HUDEP-2 (cell line): ENCODE measurements around the gene GFRA3.
"Not testable (repeated sequence)": the region's sequence is repeated elsewhere in the genome, so short reads cannot be mapped to it uniquely, and the experiment has no call there.

Experiments
- DNase-seq, 76 experiments: peaks; one replicate each; lab custom pipeline; 2025; ENCODE audit not compliant: unreplicated experiment in 76 of 76; lab: John Stamatoyannopoulos, UW

Gene GFRA3

GRCh38 chr5:138247800-138248199, 26.6 kb downstream of the GFRA3 start:
- not testable (repeated sequence) for DNase-seq

- DNase-seq = no peak
Observed at GRCh38 chr5:138246822-138247221, 27.6 kb downstream of the GFRA3 start.

GRCh38 chr5:138246334-138246733, 28.1 kb downstream of the GFRA3 start:
- DNase-seq = no peak

- no peak for DNase-seq
Observed at GRCh38 chr5:138245717-138246116, 28.7 kb downstream of the GFRA3 start.

- no peak for DNase-seq
Observed at GRCh38 chr5:138243794-138244193, 30.6 kb downstream of the GFRA3 start.

GRCh38 chr5:138241688-138242571, 32.5 kb downstream of the GFRA3 start:
- peak in 23 of 76 experiments; percentile 5 to 38 (median 17) for DNase-seq

- DNase-seq = no peak
Observed at GRCh38 chr5:138240650-138241385, 33.6 kb downstream of the GFRA3 start.

- DNase-seq = no peak
Observed at GRCh38 chr5:138238034-138238433, 36.4 kb downstream of the GFRA3 start.

GRCh38 chr5:138234651-138235050, 39.8 kb downstream of the GFRA3 start:
- DNase-seq = no peak

GRCh38 chr5:138233280-138233679, 41.1 kb downstream of the GFRA3 start:
- DNase-seq = no peak

GRCh38 chr5:138230981-138231589, 43.3 kb downstream of the GFRA3 start:
- no peak for DNase-seq

GRCh38 chr5:138230261-138230660, 44.2 kb downstream of the GFRA3 start:
- no peak for DNase-seq

- no peak for DNase-seq
Observed at GRCh38 chr5:138229387-138229786, 45.0 kb downstream of the GFRA3 start.

- DNase-seq = no peak
Observed at GRCh38 chr5:138226910-138227309, 47.5 kb downstream of the GFRA3 start.

- DNase-seq = no peak
Observed at GRCh38 chr5:138224712-138225111, 49.7 kb downstream of the GFRA3 start.

- no peak for DNase-seq
Observed at GRCh38 chr5:138223532-138223931, 50.9 kb downstream of the GFRA3 start.

- no peak for DNase-seq
Observed at GRCh38 chr5:138216799-138217198, 57.6 kb downstream of the GFRA3 start.

GRCh38 chr5:138213161-138214029, 61.0 kb downstream of the GFRA3 start, which contains the start of gene CDC23:
Gene CDC23 (minus strand): TSS chr5:138213323. CDS start chr5:138213312, 11 bp downstream.
- peak; percentile 20 to 97 (median 90) for DNase-seq

- DNase-seq = peak in 5 of 76 experiments; percentile 8 to 34 (median 24)
Observed at GRCh38 chr5:138212828-138213160, 61.6 kb downstream of the GFRA3 start.

- DNase-seq = no peak
Observed at GRCh38 chr5:138210985-138211384, 63.4 kb downstream of the GFRA3 start.
